ENCODE results near the gene HERPUD2.

HERPUD2 gene

GRCh38 chr7:35722054-35722849 is 27.3 kb upstream of the HERPUD2 start:
- DNase-seq (ENCODE audit: insufficient read length, low spot score) (no peak), FAIRE-seq (no peak)
- no peak for TF ChIP-seq CTCF (IDR thresholded peaks at IDR 0.05; ENCODE audit: insufficient read depth, missing control alignments)

DNA sequence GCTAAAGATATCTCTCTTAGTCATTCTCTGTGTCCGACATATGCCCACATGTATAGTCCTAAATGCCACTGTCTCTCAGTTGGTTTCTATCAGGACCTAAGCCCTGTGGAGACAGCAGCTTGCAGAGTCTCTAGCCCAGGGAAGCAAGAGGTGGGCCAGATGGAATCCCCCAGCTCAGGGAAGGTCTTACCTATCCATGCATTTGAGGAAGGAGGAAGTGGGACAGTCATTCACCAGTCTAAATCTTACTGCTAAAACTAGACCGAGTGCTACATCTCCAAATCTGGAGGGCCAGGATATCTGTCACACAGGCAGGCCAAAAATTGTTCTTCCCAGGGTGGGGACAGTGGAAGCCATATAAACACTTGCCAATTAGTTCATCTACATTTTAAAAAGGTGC is 26.4 kb upstream of the HERPUD2 start:
- FAIRE-seq (no peak), DNase-seq (ENCODE audit: insufficient read length, low spot score) (no peak)
- no peak for TF ChIP-seq CTCF (IDR thresholded peaks at IDR 0.05; ENCODE audit: insufficient read depth, missing control alignments)

GRCh38 chr7:35720849-35721248 is 25.9 kb upstream of the HERPUD2 start:
- DNase-seq (ENCODE audit: insufficient read length, low spot score) (no peak), FAIRE-seq (no peak)
- no peak for TF ChIP-seq CTCF (IDR thresholded peaks at IDR 0.05; ENCODE audit: insufficient read depth, missing control alignments)

DNA sequence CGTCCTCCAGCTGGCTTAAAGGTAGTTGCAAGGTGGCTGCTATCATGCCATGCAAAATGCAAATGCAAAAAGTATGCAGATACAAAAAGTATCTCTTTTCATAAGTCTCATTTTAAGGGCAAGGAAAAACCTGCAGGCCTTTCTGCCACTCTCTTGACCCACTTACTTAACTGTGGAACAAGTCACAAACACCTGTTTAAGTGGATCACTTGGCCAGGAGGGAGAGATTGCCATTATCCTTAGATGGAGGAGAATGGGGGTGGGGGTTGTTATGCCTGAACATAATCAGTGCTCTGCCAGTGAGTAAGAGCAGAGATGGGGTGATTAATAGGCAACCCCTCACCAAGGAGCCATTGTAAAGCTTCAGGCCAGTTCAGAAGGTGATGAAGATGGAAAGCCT is 25.1 kb upstream of the HERPUD2 start:
- FAIRE-seq (no peak), DNase-seq (ENCODE audit: insufficient read length, low spot score) (no peak)
- TF ChIP-seq CTCF (IDR thresholded peaks at IDR 0.05; ENCODE audit: insufficient read depth, missing control alignments) = no peak

GRCh38 chr7:35718047-35718446 is 23.1 kb upstream of the HERPUD2 start:
- TF ChIP-seq CTCF (IDR thresholded peaks at IDR 0.05; ENCODE audit: insufficient read depth, missing control alignments) = no peak
- DNase-seq (ENCODE audit: insufficient read length, low spot score) = no peak
- FAIRE-seq = no peak

DNA sequence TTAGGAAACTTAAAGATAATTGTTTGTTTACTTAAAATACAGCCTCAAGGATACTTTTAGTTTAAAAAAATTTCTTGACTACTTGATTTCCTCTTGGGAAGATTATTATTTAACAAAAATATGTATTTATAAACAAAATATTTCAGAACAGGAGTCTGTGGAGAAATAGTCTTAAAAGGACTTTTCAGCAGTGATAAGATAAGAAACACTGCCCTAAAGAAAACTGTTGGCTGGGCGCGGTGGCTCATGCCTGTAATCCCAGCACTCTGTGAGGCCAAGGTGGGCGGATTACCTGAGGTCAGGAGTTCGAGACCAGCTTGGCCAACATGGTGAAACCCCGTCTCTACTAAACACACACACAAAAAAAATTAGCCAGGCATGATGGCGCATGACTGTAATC is 22.6 kb upstream of the HERPUD2 start:
- DNase-seq (ENCODE audit: insufficient read length, low spot score) (no peak), FAIRE-seq (no peak)
- no peak for TF ChIP-seq CTCF (IDR thresholded peaks at IDR 0.05; ENCODE audit: insufficient read depth, missing control alignments)

DNA sequence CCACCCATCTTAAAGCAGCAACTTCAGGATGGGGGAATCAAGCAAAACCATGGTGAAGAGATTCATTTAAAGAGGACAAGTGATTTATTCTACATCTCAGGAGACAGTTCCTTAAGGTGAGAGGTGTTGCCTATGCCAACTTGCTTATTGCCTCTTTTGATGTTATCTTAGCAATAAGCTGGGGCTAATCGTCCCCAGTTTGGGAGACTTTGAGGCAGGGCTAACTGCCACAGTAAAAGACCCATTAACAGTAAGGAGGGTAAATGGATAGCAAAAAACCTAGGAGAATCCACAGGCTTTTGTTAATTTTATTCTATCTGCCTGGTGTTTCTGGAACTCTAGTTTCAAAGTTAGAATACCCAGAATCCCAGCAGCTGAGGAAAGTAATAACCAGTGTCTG is 22.1 kb upstream of the HERPUD2 start:
- DNase-seq (ENCODE audit: insufficient read length, low spot score) = no peak
- TF ChIP-seq CTCF (IDR thresholded peaks at IDR 0.05; ENCODE audit: insufficient read depth, missing control alignments) = no peak
- no peak for FAIRE-seq

Measured in D721Med (cell line).